Ishikawa (cell line): ENCODE measurements around the gene C1R.

Experiments used
- REST ChIP-seq: IDR thresholded peaks from 2 replicates; pipeline ENCODE4 v1.6.1; 2012; ENCODE audit warnings: low read depth, mild to moderate bottlenecking
- TAF1 ChIP-seq: IDR thresholded peaks from 2 replicates; pipeline ENCODE4 v1.6.1; 2012; ENCODE audit warnings: low read depth, mild to moderate bottlenecking
- TCF12 ChIP-seq: IDR thresholded peaks from 2 replicates; pipeline ENCODE4 v1.6.1; 2012; ENCODE audit warnings: low read depth
- YY1 ChIP-seq: IDR thresholded peaks from 2 replicates; pipeline ENCODE4 v1.6.1; 2012; ENCODE audit warnings: low read depth

GRCh38 chr12:7054925-7055324 lies 37.3 kb downstream of the C1R start:
- TF ChIP-seq TAF1, result no peak
- no peak for TF ChIP-seq REST
- TF ChIP-seq YY1, result no peak
- TF ChIP-seq TCF12, result no peak
